HepG2 (cell line): ENCODE measurements around the gene POLR2F. TPM values are rescaled to one million over a fixed set of nuclear protein-coding genes. Genes with fewer than 3 reads are reported as not detected.

Experiments used
- ATAC-seq: fragments of 200-7000 bp; cut with Tn5 transposase; 3 replicates; pipeline ENCODE4 v1.9.1; 2020; ENCODE audit warnings: mild to moderate bottlenecking, moderate library complexity
- BruUV-seq: library from RNA; stranded (reverse); fragments of 400-500 nt; replicated peaks from 2 replicates; lab custom pipeline; 2021; lab: Mats Ljungman, UMichigan
- CTCF ChIA-PET: fragments of 300-600 bp; formaldehyde crosslinking; extraction: SDS; loops from one replicate; lab custom pipeline; 2021; ENCODE audit warnings: low total read pairs, inconsistent platforms, low intra/inter-chr PET ratio; lab: Yijun Ruan, JAX
- POLR2A ChIA-PET: fragments of 350-600 bp; sonication (Branson Sonifier 250); formaldehyde crosslinking; loops from one replicate; lab custom pipeline; 2020; ENCODE audit warnings: antibody characterized with exemption, inconsistent platforms; lab: Yijun Ruan, JAX
- DNase-seq: peaks from one replicate; pipeline ENCODE4 v3.0.0-alpha.2; 2015; ENCODE audit warnings: low spot score
- FAIRE-seq: peaks from 3 replicates; lab custom pipeline; 2011; peaks lifted over from hg19 to GRCh38; lab: Jason Lieb, UNC
- H2AFZ ChIP-seq: one replicate; pipeline ENCODE4 v1.6.1; 2011; ENCODE audit warnings: low read length, inconsistent platforms
- H3K27ac ChIP-seq: fragments of 300-600 bp; 3 replicates; pipeline ENCODE4 v1.8.0; 2011; ENCODE audit warnings: mixed run types, mild to moderate bottlenecking, mixed read lengths, low read length, inconsistent platforms; ENCODE audit not compliant: insufficient read depth; ENCODE audit errors: extremely low read length
- H3K27me3 ChIP-seq, 2 experiments: fragments of 200-600 bp in 1 of 2; 2 replicates in 1 of 2; 3 replicates in 1 of 2; pipeline versions ENCODE4 v1.6.0 to v1.8.0; 2011; ENCODE audit warnings: low read length in 2 of 2, mild to moderate bottlenecking in 2 of 2, moderate library complexity in 2 of 2, inconsistent platforms in 1 of 2; ENCODE audit not compliant: insufficient read depth in 2 of 2, control insufficient read depth in 1 of 2
- H3K36me3 ChIP-seq, 2 experiments: fragments of 200-600 bp in 1 of 2; replicated peaks in 1 of 2; 2 replicates in 1 of 2; 3 replicates in 1 of 2; pipeline versions ENCODE4 v1.5.1 to v1.8.0; 2011; ENCODE audit warnings: low read length in 2 of 2, inconsistent platforms in 1 of 2; ENCODE audit not compliant: insufficient read depth in 2 of 2, control insufficient read depth in 1 of 2
- H3K4me1 ChIP-seq: 2 replicates; pipeline ENCODE4 v1.5.1; 2012; ENCODE audit warnings: low read length, inconsistent platforms; ENCODE audit not compliant: insufficient read depth
- H3K4me2 ChIP-seq: 2 replicates; pipeline ENCODE4 v1.6.0; 2011; ENCODE audit warnings: low read depth, low read length, inconsistent platforms
- H3K4me3 ChIP-seq, 3 experiments: fragments of 200-600 bp in 1 of 3; sonication (generic), shearing (Covaris generic) in 1 of 3; replicated peaks in 1 of 3; 2 replicates each; pipeline ENCODE4 v1.5.1; 2011 to 2016; ENCODE audit warnings: low read length in 3 of 3, inconsistent platforms in 2 of 3, low read depth in 2 of 3, mild to moderate bottlenecking in 2 of 3, control low read depth in 1 of 3, mixed read lengths in 1 of 3; ENCODE audit not compliant: insufficient read depth in 1 of 3
- H3K79me2 ChIP-seq: one replicate; pipeline ENCODE4 v1.6.1; 2011; ENCODE audit warnings: low read length, inconsistent platforms; ENCODE audit not compliant: insufficient read depth
- H3K9ac ChIP-seq: 2 replicates; pipeline ENCODE4 v1.6.0; 2011; ENCODE audit warnings: mild to moderate bottlenecking, low read depth, low read length, inconsistent platforms; ENCODE audit not compliant: insufficient read depth
- H3K9me3 ChIP-seq: 2 replicates; pipeline ENCODE4 v1.5.1; 2012; ENCODE audit warnings: mild to moderate bottlenecking, low read length
- H4K20me1 ChIP-seq: 2 replicates; pipeline ENCODE4 v1.6.0; 2011; ENCODE audit warnings: inconsistent platforms, mild to moderate bottlenecking, low read length, moderate library complexity; ENCODE audit not compliant: insufficient read depth
- STAG1 ChIP-seq: sonication (generic); formaldehyde crosslinking; IDR thresholded peaks from 2 replicates; pipeline ENCODE4 v1.4.0; 2020; ENCODE audit warnings: missing genetic modification reagents
- TBX3 ChIP-seq: fragments of 450-650 bp; IDR thresholded peaks from 2 replicates; pipeline ENCODE4 v1.6.1; 2017; ENCODE audit warnings: antibody characterized with exemption, mild to moderate bottlenecking, inconsistent platforms, borderline replicate concordance
- THRA ChIP-seq: sonication (generic); formaldehyde crosslinking; IDR thresholded peaks from 2 replicates; pipeline ENCODE4 v1.4.0; 2020; ENCODE audit warnings: missing genetic modification reagents, borderline replicate concordance
- ZBTB10 ChIP-seq: sonication (generic); formaldehyde crosslinking; IDR thresholded peaks from 2 replicates; pipeline ENCODE4 v1.4.0; 2020; ENCODE audit warnings: missing genetic modification reagents, borderline replicate concordance
- ZNF124 ChIP-seq: sonication (generic); formaldehyde crosslinking; IDR thresholded peaks from 2 replicates; pipeline ENCODE4 v1.4.0; 2020; ENCODE audit warnings: missing genetic modification reagents
- WGBS: methylation state at CpG from one replicate; pipeline ENCODE4 v1.1.6; 2017; ENCODE audit warnings: low lambda C conversion rate; 5-methylcytosine and 5-hydroxymethylcytosine counted together
- in situ Hi-C: cut with HindIII; loops from 2 replicates; pipeline ENCODE4 v1.10.0; 2017; ENCODE audit warnings: low pct_unique_long_range_greater_than_20kb; ENCODE audit not compliant: extremely low pct_ligation_motif_present
- intact Hi-C: fragments of 100-400 bp; cut with micrococcal nuclease; formaldehyde crosslinking; loops from one replicate; pipeline ENCODE4 v1.10.0; 2022; ENCODE audit not compliant: unreplicated experiment
- polyA plus RNA-seq, 8 experiments: library from polyadenylated mRNA; depleted of rRNA in 3 of 8; stranded (reverse) in 7 of 8; unstranded in 1 of 8; fragments of >200 nt; fragmentation: Illumina TruSeq in 4 of 8; extraction: Trizol in 4 of 8; gene quantifications; 2 replicates each; pipeline versions ENCODE4 v1.2.1 to v1.2.3, GENCODE V29; 2011 to 2016; ENCODE audit warnings: low read depth in 4 of 8, missing spikeins in 1 of 8, mixed read lengths in 1 of 8; ENCODE audit not compliant: insufficient read depth in 1 of 8
- total RNA-seq, 5 experiments: library from RNA; depleted of rRNA; stranded (reverse); fragments of >200 nt; fragmentation: Illumina TruSeq; extraction: Trizol; gene quantifications; 2 replicates each; pipeline ENCODE4 v1.2.3, GENCODE V29; 2016; ENCODE audit warnings: low read depth in 1 of 5

POLR2F gene
- total and polyA plus RNA-seq, 2 of the 13 experiments (the other 11 are each of a cell fraction or from before 2014, with no cell fraction given): 135 to 158 TPM

DNA sequence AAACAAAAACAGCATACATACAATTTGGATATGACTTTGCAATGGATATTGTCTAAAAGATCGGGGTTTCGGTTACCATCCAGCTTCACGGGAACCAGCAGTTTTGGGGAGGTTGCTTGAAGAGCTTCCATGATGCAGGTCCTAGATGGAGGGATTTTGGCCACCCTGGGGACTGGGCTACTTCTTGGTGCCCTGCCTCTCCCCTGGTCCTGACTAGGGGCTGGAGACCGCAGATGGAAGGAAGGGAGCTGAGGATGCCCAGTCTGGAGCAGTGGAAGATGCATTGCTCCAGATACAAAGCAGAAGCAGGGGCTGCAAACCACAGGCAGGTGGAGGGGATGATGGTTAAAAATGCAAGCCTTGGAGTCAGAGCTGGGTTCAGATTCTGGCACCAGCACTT is 17.4 kb downstream of the POLR2F start:
- Histone ChIP-seq H3K4me2 (no peak overlapping the region), H3K27ac (no peak overlapping the region), H3K79me2 (peaks cover 2% of the 10 kb centered on the region), H3K27me3 (no peaks in the 10 kb centered on the region), H2AFZ (no peak overlapping the region), H3K9me3 (no peaks in the 10 kb centered on the region), H3K9ac (no peak overlapping the region), H4K20me1 (no peaks in the 10 kb centered on the region), H3K4me3 (no peak overlapping the region), H3K4me1 (peaks cover 64% of the 10 kb centered on the region), H3K36me3 (peaks cover 14 to 18% of the 10 kb centered on the region in 2 experiments)
- DNase-seq: no peak
- 91% methylated on average over 4 of the region's 4 CpGs for WGBS
- CTCF ChIA-PET: no interaction called here
- no peak for FAIRE-seq
- ATAC-seq: no peak
- in situ Hi-C loops: no loop called here
- no TSS peak for BruUV-seq
- POLR2A ChIA-PET: interaction anchor here (1.0 kb wide), 1 partner anchor 11 kb away, joined by 4 read pairs; no protein-coding TSS in a partner anchor
- TF ChIP-seq THRA: no peak
- no peak for TF ChIP-seq ZBTB10
- no peak for TF ChIP-seq TBX3
- no peak for TF ChIP-seq ZNF124 (CRISPR knock-in tag)
- no peak for TF ChIP-seq STAG1 (CRISPR knock-in tag)
- intact Hi-C loops: no loop called here
